ENCODE data around the gene CXXC5.
A peak's percentile ranks its signal among the peaks of the same experiment; 100 is the strongest.

CXXC5 gene

GRCh38 chr5:139701056-139701741 lies 53.0 kb downstream of the CXXC5 start:
- Mint-ChIP-seq H3K4me1 (peaks cover 71% of the 10 kb centered on the region), H3K27ac (peak overlapping the region; percentile 91)
- peak; percentile 47 for DNase-seq

GRCh38 chr5:139702548-139702947 lies 54.4 kb downstream of the CXXC5 start:
- Mint-ChIP-seq H3K27me3 (ENCODE audit: low read depth, poor library complexity) (peaks cover 10% of the 10 kb centered on the region), H3K4me3 (peak overlapping the region; percentile 42), H3K9me3 (no peaks in the 10 kb centered on the region), H3K27ac (no peak overlapping the region), H3K36me3 (ENCODE audit: low read depth) (no peaks in the 10 kb centered on the region), H3K4me1 (peaks cover 77% of the 10 kb centered on the region)
- TF ChIP-seq CTCF (IDR thresholded peaks at IDR 0.05): no peak
- DNase-seq: no peak

More at GRCh38 chr5:139701056-139701741, 53.0 kb downstream of the CXXC5 start:
- peak overlapping the region; percentile 7 for H3K4me3 Mint-ChIP-seq
- no peaks in the 10 kb centered on the region for H3K9me3 Mint-ChIP-seq
- no peaks in the 10 kb centered on the region for H3K36me3 Mint-ChIP-seq (ENCODE audit: low read depth)
- peaks cover 10% of the 10 kb centered on the region for H3K27me3 Mint-ChIP-seq (ENCODE audit: low read depth, poor library complexity)
- TF ChIP-seq CTCF (IDR thresholded peaks at IDR 0.05): no peak

- H3K27ac Mint-ChIP-seq: no peak overlapping the region
- H3K4me1 Mint-ChIP-seq: peaks cover 72% of the 10 kb centered on the region
- no peak overlapping the region for H3K4me3 Mint-ChIP-seq
- TF ChIP-seq CTCF (IDR thresholded peaks at IDR 0.05): no peak
- DNase-seq: no peak
- H3K36me3 Mint-ChIP-seq (ENCODE audit: low read depth): no peaks in the 10 kb centered on the region
- peaks cover 7% of the 10 kb centered on the region for H3K27me3 Mint-ChIP-seq (ENCODE audit: low read depth, poor library complexity)
- no peaks in the 10 kb centered on the region for H3K9me3 Mint-ChIP-seq
Observed at GRCh38 chr5:139704748-139705147, 56.6 kb downstream of the CXXC5 start.

GRCh38 chr5:139705191-139705590 lies 57.0 kb downstream of the CXXC5 start:
- Mint-ChIP-seq H3K27ac (peak overlapping the region; percentile 61), H3K4me1 (peaks cover 74% of the 10 kb centered on the region), H3K4me3 (no peak overlapping the region), H3K36me3 (ENCODE audit: low read depth) (no peaks in the 10 kb centered on the region), H3K27me3 (ENCODE audit: low read depth, poor library complexity) (peaks cover 7% of the 10 kb centered on the region), H3K9me3 (no peaks in the 10 kb centered on the region)
- no peak for TF ChIP-seq CTCF (IDR thresholded peaks at IDR 0.05)
- DNase-seq: no peak

GRCh38 chr5:139705655-139706587 lies 57.8 kb downstream of the CXXC5 start:
- H3K4me1 Mint-ChIP-seq: peaks cover 73% of the 10 kb centered on the region
- DNase-seq: no peak
- no peak overlapping the region for H3K4me3 Mint-ChIP-seq
- peaks cover 7% of the 10 kb centered on the region for H3K27me3 Mint-ChIP-seq (ENCODE audit: low read depth, poor library complexity)
- TF ChIP-seq CTCF (IDR thresholded peaks at IDR 0.05): no peak
- peak overlapping the region; percentile 61 for H3K27ac Mint-ChIP-seq
- no peaks in the 10 kb centered on the region for H3K9me3 Mint-ChIP-seq
- H3K36me3 Mint-ChIP-seq (ENCODE audit: low read depth): no peaks in the 10 kb centered on the region
